Measurements from ENCODE around the gene WASF2.

- no peak for TF ChIP-seq CTCF (IDR thresholded peaks at IDR 0.05)
- no peak for TF ChIP-seq POLR2A (IDR thresholded peaks at IDR 0.05)
Measured at GRCh38 chr1:27413004-27413403, 77.0 kb downstream of the WASF2 start.

Measured in esophagus squamous epithelium (tissue), 4 donors.